DLD1 (cell line): ENCODE results near the gene TMEM131.
"Not testable (repeated sequence)": the region's sequence is repeated elsewhere in the genome, so short reads cannot be mapped to it uniquely, and the experiment has no call there.

Experiments used
- in situ Hi-C: cut with HindIII; loops from 2 replicates; pipeline ENCODE4 v1.10.0; 2017; ENCODE audit warnings: low sequenced_read_pairs

The TMEM131 gene

DNA sequence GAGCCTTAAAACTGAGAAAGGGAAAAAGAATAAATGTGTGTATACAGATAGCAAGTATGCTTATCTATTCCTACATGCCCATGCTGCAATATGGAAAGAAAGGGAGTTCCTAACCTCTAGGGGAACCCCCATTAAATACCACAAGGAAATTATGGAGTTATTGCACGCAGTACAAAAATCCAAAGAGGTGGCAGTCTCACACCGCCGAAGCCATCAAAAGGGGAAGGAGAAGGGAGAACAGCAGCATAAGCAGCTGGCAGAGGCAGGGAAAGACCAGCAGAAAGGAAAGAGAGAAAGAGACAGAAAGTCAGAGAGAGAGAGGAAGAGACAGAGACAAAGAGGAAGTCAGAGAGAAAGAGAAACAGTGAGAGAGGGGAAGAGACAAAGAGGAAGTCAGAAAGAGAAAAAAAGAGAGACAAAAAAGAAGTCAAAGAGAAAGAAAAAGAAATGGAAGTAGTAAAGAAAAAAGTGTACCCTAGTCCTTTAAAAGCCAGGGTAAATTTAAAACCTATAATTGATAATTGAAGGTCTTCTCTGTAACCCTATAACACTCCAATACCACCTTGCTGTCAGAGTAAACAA is 169.4 kb downstream of the TMEM131 start:
- in situ Hi-C loops, result not testable (repeated sequence)

DNA sequence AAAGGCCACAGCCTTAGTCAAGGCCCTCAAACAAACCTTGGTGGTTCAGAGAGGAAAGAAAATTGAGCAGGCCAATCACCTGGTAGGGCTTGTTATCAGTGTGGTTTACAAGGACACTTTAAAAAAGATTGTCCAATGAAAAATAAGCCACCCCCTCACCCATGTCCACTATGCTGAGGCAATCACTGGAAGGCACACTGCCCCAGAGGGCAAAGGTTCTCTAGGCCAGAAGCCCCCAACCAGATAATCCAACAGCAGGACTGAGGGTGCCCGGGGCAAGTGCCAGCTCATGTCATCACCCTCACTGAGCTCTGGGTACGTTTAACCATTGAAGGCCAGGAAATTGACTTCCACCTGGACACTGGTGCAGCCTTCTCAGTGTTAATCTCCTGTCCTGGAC is 171.7 kb downstream of the TMEM131 start:
- in situ Hi-C loops, result not testable (repeated sequence)

- in situ Hi-C loops, result not testable (repeated sequence)
Observed at GRCh38 chr2:97821862-97822261, 173.9 kb downstream of the TMEM131 start.

DNA sequence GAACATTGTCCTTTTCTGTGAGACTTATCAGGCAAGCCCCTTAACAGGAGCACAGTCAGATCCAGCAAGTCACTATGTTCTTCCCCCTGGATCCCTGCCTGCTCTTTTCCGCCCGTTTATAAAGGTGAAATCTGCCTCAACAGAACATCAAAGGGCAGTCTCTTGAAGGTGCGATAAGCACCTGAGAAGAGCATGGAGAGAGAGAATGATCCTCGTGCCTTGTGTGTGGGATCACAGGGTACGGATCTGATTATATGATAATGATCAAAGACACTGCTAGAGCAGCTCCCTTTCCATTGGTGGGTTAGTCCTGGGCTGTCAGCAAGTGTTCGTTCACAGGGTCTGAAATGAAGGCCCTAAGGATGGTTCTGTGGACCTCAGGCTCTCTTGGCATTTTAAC is 176.0 kb downstream of the TMEM131 start:
- in situ Hi-C loops, result no loop called here

GRCh38 chr2:97816411-97816810 is 179.3 kb downstream of the TMEM131 start:
- in situ Hi-C loops, result no loop called here

DNA sequence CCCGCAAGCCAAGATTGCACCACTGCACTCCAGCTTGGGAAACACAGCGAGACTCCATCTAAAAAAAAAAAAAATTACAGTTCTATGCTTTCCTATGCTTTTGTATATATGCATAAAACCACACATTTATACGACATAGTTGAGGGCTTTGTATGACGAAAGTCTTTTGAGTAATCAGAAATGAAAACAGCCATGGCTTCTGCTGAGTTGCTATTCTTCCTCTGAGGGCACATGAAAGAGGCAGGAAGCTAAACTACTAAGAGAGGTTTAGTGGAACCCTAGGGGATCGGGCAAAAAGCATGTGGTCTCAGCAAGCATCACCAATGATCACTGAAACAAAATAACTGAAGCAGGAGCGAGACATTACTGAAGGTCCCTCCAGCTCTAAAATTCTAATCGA is 182.8 kb downstream of the TMEM131 start:
- in situ Hi-C loops, result no loop called here

- in situ Hi-C loops, result no loop called here
Observed at GRCh38 chr2:97808816-97809215, 186.9 kb downstream of the TMEM131 start.

- in situ Hi-C loops, result no loop called here
Observed at GRCh38 chr2:97806738-97807618, 188.8 kb downstream of the TMEM131 start.

GRCh38 chr2:97805776-97806175 is 190.0 kb downstream of the TMEM131 start:
- in situ Hi-C loops, result no loop called here

- in situ Hi-C loops, result no loop called here
Observed at GRCh38 chr2:97801028-97801427, 194.7 kb downstream of the TMEM131 start.

DNA sequence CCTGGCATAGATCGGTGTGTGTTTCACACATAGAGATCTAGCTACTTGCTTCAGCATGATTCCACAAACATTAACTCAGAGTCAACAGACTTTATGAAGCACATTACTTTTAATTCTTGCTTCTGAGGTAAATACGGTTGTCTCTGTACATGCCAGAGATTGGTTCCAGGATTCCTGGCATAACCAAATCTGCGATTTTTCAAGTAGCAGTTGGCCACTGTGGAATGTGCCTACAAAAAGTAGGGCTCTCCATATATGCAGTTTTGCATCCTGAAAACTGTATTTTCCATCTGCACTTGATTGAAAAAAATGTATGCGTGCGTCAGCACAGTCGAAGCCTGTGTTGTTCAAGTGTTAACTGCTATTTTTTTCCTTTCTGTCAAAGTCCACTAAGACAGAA is 197.3 kb downstream of the TMEM131 start:
- in situ Hi-C loops, result no loop called here

DNA sequence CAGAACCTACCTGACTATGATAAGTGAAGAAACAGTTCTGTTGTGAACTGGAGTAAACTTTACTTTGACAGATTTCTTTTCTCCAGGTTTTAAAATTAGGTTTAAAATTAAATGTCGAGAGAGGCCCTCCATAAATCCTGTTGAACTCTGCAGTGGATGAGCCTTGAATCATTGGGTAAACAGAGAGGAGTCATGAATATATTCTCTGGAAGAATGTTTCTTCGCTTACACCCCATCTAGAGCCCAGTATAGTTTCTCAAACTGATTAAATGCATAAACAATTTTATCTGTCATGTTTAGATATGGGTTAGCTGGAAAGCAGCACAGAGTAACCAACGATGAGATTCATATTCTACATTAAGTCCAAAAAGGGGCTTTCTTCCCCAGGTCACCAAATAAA is 198.4 kb downstream of the TMEM131 start:
- in situ Hi-C loops, result no loop called here

- in situ Hi-C loops, result no loop called here
Observed at GRCh38 chr2:97796465-97797126, 199.2 kb downstream of the TMEM131 start.

- in situ Hi-C loops, result no loop called here
Observed at GRCh38 chr2:97792416-97792815, 203.3 kb downstream of the TMEM131 start.

DNA sequence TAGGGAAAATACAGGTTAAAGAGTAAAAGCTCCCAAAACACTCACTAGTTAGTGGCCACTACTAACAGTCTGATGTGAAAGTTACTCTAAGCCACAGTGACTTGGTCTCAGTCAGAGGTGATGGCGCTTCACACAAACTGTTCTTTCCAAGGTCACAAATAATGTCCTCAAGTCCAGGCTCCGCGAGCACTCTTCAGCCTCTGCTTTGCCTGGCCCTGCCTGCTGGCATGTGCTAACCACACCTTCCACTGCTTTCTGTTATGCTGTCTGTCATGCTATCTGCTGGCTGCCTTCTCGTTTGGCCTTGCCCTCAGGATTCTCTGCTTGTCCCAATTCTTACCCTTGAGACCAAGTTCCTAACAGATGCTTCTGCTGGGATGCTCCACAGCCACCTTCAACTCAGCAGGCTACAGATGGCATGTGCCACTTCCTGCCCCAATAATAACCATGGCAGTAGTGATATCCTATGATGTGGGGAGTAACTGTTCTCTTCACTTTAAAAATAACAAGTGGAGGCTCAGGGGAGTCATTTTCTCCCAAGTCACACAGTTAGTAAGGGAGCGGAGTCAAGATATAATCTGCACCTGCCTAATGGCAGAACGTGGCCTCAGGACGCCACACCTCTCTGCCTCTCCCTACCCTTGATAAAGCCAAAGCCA is 206.6 kb downstream of the TMEM131 start:
- in situ Hi-C loops, result no loop called here

- in situ Hi-C loops, result no loop called here
Observed at GRCh38 chr2:97785818-97786217, 209.9 kb downstream of the TMEM131 start.

DNA sequence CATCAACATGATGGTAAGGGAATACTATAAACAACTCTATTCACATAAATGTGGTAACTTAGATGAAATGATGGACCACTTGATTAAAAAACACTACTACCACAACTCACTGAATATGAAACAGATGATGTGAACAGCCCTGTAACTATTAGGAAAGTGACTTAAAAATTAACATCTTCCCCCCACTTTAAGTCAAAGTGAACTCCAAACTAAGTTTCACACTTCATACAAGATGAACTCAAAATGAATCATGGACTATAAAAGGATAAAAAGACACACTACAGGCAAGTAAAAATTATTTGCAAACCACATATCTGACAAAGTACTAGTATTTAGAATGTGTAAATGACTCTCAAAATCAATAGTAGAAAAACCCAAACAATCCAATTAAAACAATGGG is 210.8 kb downstream of the TMEM131 start:
- in situ Hi-C loops, result no loop called here

GRCh38 chr2:97781981-97782380 is 213.8 kb downstream of the TMEM131 start:
- in situ Hi-C loops, result no loop called here

DNA sequence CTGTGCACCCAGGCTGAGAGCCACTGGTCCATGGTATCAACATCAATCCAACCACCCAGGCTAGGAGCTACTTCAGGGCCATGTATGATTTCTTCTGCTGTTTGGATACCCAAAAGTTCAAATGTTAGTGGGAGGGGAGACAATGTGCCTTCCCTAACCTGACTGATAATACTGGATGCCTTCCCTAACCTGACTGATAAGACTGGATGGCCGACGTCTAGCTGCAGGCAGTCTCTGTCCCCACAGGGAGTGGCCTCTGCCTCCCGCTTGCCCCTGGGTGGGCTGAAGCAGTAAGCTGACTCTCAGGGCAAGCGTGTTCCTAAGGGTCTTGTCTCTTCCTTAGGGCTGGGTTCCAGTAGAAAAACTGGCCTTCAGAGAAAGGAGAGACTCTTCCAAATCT is 216.6 kb downstream of the TMEM131 start:
- in situ Hi-C loops, result no loop called here

- in situ Hi-C loops, result no loop called here
Observed at GRCh38 chr2:97775074-97775473, 220.7 kb downstream of the TMEM131 start.

DNA sequence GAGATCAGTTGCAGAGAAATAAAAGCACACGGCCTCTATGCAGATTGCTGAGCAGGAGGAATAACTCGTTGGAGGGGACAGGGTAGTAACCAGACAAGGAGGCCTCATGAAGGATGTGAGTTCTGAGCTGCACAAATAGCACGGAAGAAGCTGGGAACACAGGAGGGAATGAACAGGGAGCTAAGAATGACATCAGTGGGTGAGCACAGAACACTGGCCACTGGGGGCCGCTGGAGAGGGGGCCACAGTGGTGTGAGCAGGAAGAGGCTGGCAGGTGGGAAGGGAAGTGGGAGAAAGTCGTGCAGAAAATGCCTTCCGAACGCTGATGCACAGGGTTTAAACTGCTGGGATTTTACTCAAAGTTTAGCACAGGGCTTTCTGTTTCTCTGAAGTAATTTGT is 221.3 kb downstream of the TMEM131 start:
- in situ Hi-C loops, result no loop called here
